ENCODE data around the gene TSSK3.
A peak's percentile ranks its signal among the peaks of the same experiment; 100 is the strongest.

TSSK3 gene

GRCh38 chr1:32362474-32363313, at the start of gene TSSK3, which contains the start of gene FAM229A:
TSSK3 (plus strand) TSS chr1:32362539; CDS start chr1:32362702, 163 bp downstream.
FAM229A (minus strand) TSS chr1:32362485; CDS start chr1:32362091, 394 bp downstream.
- DNase-seq, result no peak

GRCh38 chr1:32316903-32317277, 45.4 kb upstream of the TSSK3 start:
- DNase-seq, result no peak

GRCh38 chr1:32318127-32318869, 44.0 kb upstream of the TSSK3 start:
- no peak for DNase-seq

- DNase-seq, result no peak
Observed at GRCh38 chr1:32321712-32322291, 40.5 kb upstream of the TSSK3 start.

- no peak for DNase-seq
Observed at GRCh38 chr1:32327204-32327603, 35.1 kb upstream of the TSSK3 start.

- DNase-seq, result no peak
Observed at GRCh38 chr1:32329931-32330466, 32.3 kb upstream of the TSSK3 start.

- DNase-seq, result no peak
Observed at GRCh38 chr1:32330558-32331151, 31.7 kb upstream of the TSSK3 start.

- no peak for DNase-seq
Observed at GRCh38 chr1:32331549-32331948, 30.8 kb upstream of the TSSK3 start.

- DNase-seq, result no peak
Observed at GRCh38 chr1:32332290-32333079, 29.9 kb upstream of the TSSK3 start.

- no peak for DNase-seq
Observed at GRCh38 chr1:32333251-32333963, 28.9 kb upstream of the TSSK3 start.

GRCh38 chr1:32334274-32334861, 28.0 kb upstream of the TSSK3 start:
- no peak for DNase-seq

GRCh38 chr1:32334864-32335534, 27.3 kb upstream of the TSSK3 start:
- peak; percentile 69 to 89 (median 77) for DNase-seq

- DNase-seq, result no peak
Observed at GRCh38 chr1:32335535-32335789, 26.9 kb upstream of the TSSK3 start.

- DNase-seq, result peak; percentile 72 to 90 (median 81)
Observed at GRCh38 chr1:32335790-32336590, 26.3 kb upstream of the TSSK3 start, which contains the start of gene MARCKSL1. MARCKSL1 (minus strand) TSS chr1:32336233; CDS start chr1:32336033, 200 bp downstream.

- DNase-seq, result no peak
Observed at GRCh38 chr1:32336591-32336932, 25.8 kb upstream of the TSSK3 start.

GRCh38 chr1:32336963-32337675, 25.2 kb upstream of the TSSK3 start:
- DNase-seq, result peak; percentile 95 to 96 (median 95)

GRCh38 chr1:32337855-32338636, 24.3 kb upstream of the TSSK3 start:
- peak; percentile 83 for DNase-seq

GRCh38 chr1:32338637-32339145, 23.6 kb upstream of the TSSK3 start:
- no peak for DNase-seq
